NCI-H748 (cell line): Measurements from ENCODE around the gene H2AZ2.
"Not testable (repeated sequence)": the region's sequence is repeated elsewhere in the genome, so short reads cannot be mapped to it uniquely, and the experiment has no call there.

Source experiments
- DNase-seq: peaks from one replicate; lab custom pipeline; 2025; ENCODE audit not compliant: unreplicated experiment; lab: John Stamatoyannopoulos, UW

H2AZ2 gene

DNA sequence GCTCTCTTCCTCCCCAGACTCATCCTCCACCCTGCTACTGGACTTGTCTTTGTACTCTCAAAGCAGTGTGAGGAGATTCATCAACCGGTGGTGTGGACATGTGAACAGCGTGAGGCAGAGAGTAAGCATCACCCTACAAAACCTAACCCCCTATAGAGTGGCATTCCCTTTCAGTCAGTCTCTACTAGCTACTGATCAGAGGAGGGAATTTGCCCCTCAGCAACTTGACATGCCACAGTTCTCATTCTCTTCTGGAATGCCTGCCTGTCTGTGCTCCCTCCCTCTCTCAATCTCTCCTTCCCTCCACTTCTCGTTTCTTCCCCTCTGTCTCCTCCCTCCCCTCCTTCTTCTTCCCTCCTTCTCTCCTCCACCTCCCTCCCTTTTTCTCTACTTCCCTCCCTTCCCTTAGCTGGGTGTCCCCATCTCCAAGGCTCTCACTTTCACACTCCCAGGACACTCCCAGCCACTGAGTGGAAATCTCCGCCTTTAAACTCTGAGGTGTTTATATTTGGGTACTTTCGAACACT, 24.6 kb downstream of the H2AZ2 start:
- no peak for DNase-seq

- no peak for DNase-seq
These were observed 28.6 kb downstream of the H2AZ2 start for GRCh38 chr7:44819292-44819691.

- DNase-seq, result no peak
These were observed 33.0 kb downstream of the H2AZ2 start for GRCh38 chr7:44814919-44815318.

GRCh38 chr7:44811571-44811970, 36.3 kb downstream of the H2AZ2 start:
- DNase-seq, result no peak

DNA sequence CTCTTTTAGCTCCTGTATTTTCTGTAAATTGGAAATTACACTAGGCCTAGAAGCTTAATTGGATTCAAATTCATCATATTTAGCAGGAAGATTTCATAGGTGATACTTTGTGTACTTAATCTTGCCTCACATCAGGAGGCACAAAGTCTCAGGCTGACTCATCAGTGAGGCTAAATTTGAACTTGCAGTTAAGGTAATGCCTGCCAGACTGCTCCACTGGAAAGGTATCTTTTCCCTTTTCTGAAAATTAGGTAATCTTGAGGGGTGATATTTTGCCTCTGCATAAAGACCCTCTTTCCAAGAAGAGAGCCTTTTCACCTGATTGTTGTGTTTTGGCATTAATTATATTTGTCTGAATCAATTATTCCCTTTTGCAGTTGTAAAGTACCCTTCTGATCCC, 36.8 kb downstream of the H2AZ2 start:
- no peak for DNase-seq

GRCh38 chr7:44808914-44809393, 38.9 kb downstream of the H2AZ2 start:
- DNase-seq, result no peak

GRCh38 chr7:44805950-44806349, 41.9 kb downstream of the H2AZ2 start:
- DNase-seq, result no peak

DNA sequence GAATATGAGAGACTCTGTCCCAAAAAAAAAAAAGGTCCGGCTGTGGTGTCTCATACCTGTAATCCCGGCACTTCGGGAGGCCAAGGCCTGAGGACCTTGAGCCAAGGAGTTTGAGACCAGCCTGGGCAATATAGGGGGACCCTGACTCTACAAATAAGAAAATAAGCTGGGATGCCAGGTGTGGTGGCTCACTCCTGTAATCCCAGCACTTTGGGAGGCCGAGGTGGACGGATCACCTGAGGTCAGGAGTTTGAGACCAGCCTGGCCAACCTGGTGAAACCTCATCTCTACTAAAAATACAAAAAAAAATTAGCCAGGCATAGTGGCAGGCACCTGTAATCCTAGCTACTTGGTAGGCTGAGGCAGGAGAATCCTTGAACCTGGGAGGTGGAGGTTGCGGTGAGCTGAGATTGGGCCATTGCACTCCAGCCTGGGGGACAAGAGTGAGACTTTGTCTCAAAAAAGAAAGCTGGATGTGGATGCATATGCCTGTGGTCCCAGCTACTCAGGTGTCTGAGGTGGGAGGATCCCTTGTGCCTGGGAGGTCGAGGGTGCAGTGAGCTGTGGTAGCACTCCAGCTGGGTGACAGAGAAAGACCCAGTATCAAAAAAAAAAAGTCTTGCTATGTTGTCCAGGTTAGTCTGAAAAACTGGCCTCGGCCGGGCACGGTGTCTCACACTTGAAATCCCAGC, 43.9 kb downstream of the H2AZ2 start:
- DNase-seq, result not testable (repeated sequence)

GRCh38 chr7:44802418-44803025, 45.4 kb downstream of the H2AZ2 start:
- no peak for DNase-seq

GRCh38 chr7:44801890-44802289, 46.0 kb downstream of the H2AZ2 start:
- DNase-seq, result no peak

- DNase-seq, result no peak
These were observed 47.9 kb downstream of the H2AZ2 start for GRCh38 chr7:44799939-44800338.

GRCh38 chr7:44798649-44799305, 49.1 kb downstream of the H2AZ2 start:
- DNase-seq, result no peak

DNA sequence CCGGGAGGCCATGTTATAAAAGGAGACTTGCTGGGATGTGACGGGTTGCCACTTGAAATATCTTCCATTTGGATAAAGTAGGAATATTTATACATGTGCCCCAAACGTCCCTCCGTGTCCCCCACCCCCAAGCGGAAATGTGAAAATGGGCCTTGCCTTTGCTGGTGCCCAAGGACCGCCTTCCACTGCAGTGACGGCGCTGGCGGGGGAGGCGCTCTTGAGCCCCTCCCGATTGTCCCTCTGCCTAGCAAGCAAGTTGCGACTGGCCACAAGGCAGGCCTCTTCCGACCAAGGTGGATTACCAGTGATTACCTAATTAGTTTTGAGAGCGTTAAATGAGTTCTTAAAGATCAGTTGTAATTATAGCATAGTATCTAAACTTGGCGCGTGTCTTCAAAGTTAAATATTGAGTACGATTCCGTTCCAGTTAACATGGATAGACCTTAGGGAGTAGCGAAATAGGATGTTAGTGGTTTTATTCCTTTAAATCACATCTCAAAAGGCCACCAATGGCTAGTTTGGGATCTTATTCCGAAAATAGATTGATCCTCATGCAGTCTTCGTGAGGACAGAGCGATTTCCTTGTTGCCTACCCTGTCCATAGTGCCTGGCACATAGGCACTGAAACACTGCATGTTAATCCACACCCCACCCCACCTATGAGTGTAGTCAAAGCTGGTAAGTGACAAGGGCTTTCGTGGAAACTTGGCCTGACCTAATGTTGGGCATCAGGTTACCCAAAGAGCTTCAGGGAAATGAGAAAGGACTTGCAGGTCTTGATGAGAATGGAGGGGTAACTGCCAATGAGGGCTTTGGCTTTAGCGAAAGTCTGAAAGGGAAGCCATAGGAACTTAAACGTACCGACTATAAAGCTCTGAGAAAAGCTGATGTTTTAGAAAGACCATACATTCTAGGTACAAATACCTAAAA, 50.3 kb downstream of the H2AZ2 start:
- peak; percentile 78 for DNase-seq

DNA sequence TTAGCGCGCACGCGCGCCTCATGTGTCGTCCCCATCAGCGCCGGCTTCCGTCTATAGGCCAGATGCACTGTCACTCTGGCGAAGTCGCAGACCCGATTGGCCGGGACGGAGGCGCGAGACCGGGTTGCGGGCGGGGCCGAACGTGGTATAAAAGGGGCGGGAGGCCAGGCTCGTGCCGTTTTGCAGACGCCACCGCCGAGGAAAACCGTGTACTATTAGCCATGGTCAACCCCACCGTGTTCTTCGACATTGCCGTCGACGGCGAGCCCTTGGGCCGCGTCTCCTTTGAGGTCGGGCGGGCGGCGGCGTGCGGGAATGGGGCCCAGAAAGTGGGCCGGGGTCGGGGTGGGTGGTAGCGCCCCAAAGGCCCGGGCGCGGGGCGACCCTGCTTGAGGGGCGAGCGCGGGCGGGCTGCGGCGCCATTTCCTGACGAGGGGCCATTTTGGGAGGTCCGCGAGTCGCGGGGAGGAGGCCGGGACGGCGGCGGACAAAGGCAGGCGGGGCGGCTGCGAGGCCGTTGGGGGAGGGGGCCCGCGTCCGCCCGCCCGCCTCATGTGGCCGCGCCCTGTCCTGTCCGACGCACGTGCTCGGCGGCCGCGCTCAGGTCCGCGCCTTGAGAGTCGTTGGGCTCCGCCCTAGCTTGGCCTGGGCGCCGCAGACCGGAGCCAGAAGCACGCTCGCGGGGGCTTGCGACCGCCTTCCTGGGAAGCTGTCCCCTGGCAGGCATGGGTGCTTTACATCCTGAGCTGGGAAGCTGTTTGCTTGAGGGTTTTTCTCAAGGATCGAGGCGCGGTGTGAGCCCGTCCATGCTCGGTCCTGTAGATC, 51.2 kb downstream of the H2AZ2 start, which contains the start of gene PPIA:
TSS of gene PPIA (plus strand) at position 178 of the 825 bp plus-strand sequence. CDS start at position 222, 44 bp downstream.
- DNase-seq, result peak; percentile 99

- peak; percentile 88 for DNase-seq
These were observed 51.8 kb downstream of the H2AZ2 start for GRCh38 chr7:44796034-44796503.

DNA sequence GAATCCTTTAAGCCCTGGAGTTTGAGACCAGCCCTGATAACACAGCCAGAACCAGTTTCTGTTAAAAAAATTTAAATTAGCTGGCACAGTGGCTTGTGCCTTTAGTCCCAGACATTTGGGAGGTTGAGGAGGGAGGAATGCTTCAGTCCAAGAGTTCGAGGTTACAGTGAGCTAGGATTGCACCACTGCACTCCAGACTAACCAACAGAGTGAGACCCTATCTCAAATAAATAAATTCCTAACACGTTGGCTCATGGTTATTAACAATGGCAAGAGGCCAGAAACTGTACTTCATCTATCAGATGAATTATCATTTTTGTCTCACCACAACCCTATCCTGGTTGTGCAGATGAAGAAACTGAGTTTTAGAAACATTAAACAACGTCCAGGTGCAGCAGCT, 53.6 kb downstream of the H2AZ2 start:
- DNase-seq, result no peak

DNA sequence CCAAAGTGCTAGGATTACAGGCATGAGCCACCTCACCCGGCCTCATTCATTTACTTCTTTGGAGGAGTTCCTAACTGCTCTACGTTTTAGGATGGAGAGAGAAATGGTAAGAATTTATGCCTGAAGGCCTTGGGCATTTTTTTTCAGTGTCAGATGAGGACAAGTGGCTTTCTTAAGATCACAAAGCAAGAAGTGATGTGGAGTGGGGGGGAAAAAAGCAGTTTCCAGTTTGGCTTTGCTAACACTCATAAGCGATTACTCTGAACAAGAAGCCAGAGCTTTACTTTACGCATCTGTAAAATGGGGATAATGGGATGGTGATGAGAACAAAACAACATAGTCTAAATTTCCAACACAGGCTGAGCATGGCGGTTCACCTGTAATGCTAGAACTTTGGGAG, 54.0 kb downstream of the H2AZ2 start:
- no peak for DNase-seq

DNA sequence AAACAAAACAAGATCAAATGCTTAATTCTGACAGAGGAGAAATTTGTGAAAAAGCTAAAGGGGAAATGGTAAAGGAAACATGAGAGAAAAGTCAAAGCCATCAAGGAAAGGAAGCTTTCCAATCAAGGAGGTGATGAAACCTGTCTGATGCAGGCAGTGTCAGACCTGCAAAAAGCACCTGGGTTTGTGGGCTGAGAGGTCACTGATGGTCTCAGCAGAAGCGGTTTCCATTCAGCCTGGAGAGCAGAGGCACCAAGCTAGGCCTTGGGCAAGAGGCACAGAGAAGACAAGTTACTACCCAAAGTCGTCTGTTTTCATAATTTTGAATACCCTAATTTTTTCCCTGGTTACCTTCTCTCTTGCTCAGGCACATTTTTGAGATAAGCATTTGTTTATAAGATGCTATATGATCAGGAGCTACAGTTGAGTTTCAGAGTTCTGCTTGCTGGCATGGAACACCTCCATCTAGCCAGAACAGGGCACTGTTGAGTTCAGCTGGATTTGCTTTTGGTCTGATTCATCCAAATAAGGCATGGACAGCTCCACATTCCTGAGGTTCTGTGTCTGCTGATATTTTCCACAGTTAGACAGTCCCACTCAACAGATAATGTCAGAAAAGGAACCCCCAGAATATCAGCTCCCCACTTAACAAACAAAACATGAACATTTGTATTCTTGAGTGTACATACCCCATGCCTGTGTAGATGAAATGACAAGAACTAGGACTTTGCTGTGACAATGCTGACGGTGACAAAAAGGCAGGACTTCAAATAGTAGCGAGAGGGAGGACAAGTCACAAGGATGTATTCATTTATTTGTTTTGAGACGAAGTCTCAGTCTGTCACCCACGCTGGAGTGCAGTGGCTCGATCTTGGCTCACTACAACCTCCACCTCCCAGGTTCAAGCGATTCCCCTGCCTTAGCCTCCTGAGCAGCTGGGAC, 56.3 kb downstream of the H2AZ2 start:
- DNase-seq, result no peak

GRCh38 chr7:44789990-44790389, 57.9 kb downstream of the H2AZ2 start:
- no peak for DNase-seq
